ENCODE results near the gene GTPBP6.

GTPBP6 gene

DNA sequence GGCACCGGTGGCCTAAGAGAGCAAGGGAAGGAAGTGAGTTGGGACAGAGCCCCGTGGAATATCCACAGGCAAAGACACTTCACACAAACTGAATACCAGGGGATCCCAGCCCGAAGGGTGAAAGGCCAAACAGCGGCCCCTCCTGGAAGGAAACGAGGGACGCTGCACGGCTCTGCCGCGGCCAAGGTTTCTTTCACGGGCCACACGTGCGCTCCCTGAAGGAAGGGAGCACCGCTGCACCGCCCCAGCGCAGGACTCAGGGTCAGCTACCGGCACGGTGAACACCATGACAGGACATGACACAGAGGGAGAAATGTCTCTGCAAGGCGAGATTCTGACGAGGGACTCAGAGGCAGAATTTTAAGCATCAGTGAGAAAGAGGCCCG, 31.5 kb upstream of the GTPBP6 start:
- H3K27ac ChIP-seq = no peak overlapping the region
- no peak for TF ChIP-seq ZFX (IDR thresholded peaks at IDR 0.05; ENCODE audit: borderline replicate concordance)
- TF ChIP-seq, protein P1, sequence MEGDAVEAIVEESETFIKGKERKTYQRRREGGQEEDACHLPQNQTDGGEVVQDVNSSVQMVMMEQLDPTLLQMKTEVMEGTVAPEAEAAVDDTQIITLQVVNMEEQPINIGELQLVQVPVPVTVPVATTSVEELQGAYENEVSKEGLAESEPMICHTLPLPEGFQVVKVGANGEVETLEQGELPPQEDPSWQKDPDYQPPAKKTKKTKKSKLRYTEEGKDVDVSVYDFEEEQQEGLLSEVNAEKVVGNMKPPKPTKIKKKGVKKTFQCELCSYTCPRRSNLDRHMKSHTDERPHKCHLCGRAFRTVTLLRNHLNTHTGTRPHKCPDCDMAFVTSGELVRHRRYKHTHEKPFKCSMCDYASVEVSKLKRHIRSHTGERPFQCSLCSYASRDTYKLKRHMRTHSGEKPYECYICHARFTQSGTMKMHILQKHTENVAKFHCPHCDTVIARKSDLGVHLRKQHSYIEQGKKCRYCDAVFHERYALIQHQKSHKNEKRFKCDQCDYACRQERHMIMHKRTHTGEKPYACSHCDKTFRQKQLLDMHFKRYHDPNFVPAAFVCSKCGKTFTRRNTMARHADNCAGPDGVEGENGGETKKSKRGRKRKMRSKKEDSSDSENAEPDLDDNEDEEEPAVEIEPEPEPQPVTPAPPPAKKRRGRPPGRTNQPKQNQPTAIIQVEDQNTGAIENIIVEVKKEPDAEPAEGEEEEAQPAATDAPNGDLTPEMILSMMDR (IDR thresholded peaks at IDR 0.05) = no peak

GRCh38 chrX:349702-350101, 31.1 kb upstream of the GTPBP6 start:
- no peak overlapping the region for H3K27ac ChIP-seq
- TF ChIP-seq, protein P1 (IDR thresholded peaks at IDR 0.05) = no peak
- TF ChIP-seq ZFX (IDR thresholded peaks at IDR 0.05; ENCODE audit: borderline replicate concordance) = no peak

- TF ChIP-seq, protein P1 (IDR thresholded peaks at IDR 0.05) = no peak
- TF ChIP-seq ZFX (IDR thresholded peaks at IDR 0.05; ENCODE audit: borderline replicate concordance) = no peak
- no peak overlapping the region for H3K27ac ChIP-seq
Measured at GRCh38 chrX:349196-349595, 30.6 kb upstream of the GTPBP6 start.

- no peak for TF ChIP-seq ZFX (IDR thresholded peaks at IDR 0.05; ENCODE audit: borderline replicate concordance)
- TF ChIP-seq, protein P1 (IDR thresholded peaks at IDR 0.05) = no peak
- H3K27ac ChIP-seq = no peak overlapping the region
Measured at GRCh38 chrX:348461-349117, 30.0 kb upstream of the GTPBP6 start.

GRCh38 chrX:347351-348117, 28.9 kb upstream of the GTPBP6 start:
- H3K27ac ChIP-seq = no peak overlapping the region
- no peak for TF ChIP-seq ZFX (IDR thresholded peaks at IDR 0.05; ENCODE audit: borderline replicate concordance)
- TF ChIP-seq, protein P1 (IDR thresholded peaks at IDR 0.05) = no peak

DNA sequence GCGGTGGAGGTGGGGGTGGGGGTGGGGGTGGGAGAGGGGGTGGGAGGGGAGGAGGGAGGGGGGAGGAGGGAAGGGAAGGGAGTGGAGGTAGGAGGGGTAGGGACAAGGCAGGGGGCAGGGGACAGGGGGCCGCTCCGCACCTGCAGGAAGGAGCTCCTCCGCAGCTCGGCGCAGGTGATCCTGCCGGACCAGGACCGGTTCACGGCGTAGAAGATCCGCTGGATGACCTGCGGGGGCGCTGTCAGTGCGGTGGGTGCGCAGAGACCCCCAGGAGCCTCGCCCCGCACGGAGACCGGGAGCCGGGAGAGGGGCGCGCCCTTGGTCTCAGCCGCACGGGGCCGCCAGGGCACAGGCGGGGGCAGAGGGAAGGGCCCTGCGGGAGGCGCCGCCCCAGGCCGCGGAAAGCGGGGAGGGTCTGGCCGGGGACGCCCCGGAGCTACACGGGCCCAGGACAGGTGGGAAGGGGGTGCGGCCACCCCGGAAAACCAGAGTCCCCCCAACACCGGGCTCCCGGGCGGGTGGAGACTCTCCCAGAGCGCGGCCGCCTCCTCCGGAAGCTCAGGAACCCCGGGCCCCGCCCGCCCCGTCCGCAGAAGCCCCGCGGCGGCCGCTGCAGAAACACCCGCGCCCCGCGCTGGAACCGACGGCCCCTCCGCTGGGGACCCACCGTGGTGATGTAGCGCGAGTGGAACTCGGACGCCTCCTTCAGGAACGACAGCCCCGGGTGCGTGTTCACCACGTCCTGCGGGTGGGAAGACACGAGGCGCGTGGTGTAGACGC, 27.6 kb upstream of the GTPBP6 start:
- H3K27ac ChIP-seq = no peak overlapping the region
- TF ChIP-seq ZFX (IDR thresholded peaks at IDR 0.05; ENCODE audit: borderline replicate concordance) = no peak
- TF ChIP-seq, protein P1 (IDR thresholded peaks at IDR 0.05) = no peak
